Pancreas (tissue), 10 donors: ENCODE measurements around the gene PDE3B. TPM values are rescaled to one million over a fixed set of nuclear protein-coding genes. Genes with fewer than 3 reads are reported as not detected.
A peak's percentile ranks its signal among the peaks of the same experiment; 100 is the strongest.

Source experiments
- ATAC-seq, 4 donors: fragments of 200-7000 bp; cut with Tn5 transposase; one replicate each; pipeline versions ENCODE4 v1.8.0 to v1.9.1; 2020; ENCODE audit warnings: mild to moderate bottlenecking in 4 of 4, moderate library complexity in 4 of 4
- DNase-seq, 6 donors: peaks; one replicate each; pipeline ENCODE4 v3.0.0-alpha.2; 2020
- FAIRE-seq: peaks from 2 replicates; lab custom pipeline; 2012; peaks lifted over from hg19 to GRCh38; lab: Jason Lieb, UNC
- H3K27ac ChIP-seq, 4 donors: fragments of 200-600 bp; sonication (generic); 1 replicate in 3 of 4; 2 replicates in 1 of 4; pipeline versions ENCODE4 v1.5.0 to v1.8.0; 2020
- H3K27me3 ChIP-seq, 4 donors: fragments of 200-600 bp; one replicate each; pipeline ENCODE4 v1.8.0; 2021
- H3K36me3 ChIP-seq, 3 donors: fragments of 200-600 bp; sonication (generic) in 1 of 3; one replicate each; pipeline versions ENCODE4 v1.5.0 to v1.8.0; 2020 to 2021
- H3K4me1 ChIP-seq, 3 donors: fragments of 200-600 bp; one replicate each; pipeline ENCODE4 v1.8.0; 2021
- H3K4me3 ChIP-seq, 4 donors: fragments of 200-600 bp; sonication (generic) in 2 of 4; one replicate each; pipeline versions ENCODE4 v1.5.0 to v1.8.0; 2020 to 2021
- H3K9me3 ChIP-seq, 4 donors: fragments of 200-600 bp; one replicate each; pipeline ENCODE4 v1.8.0; 2021
- CTCF ChIP-seq, 4 donors: fragments of 200-600 bp; sonication (generic) in 3 of 4; IDR thresholded peaks; one replicate each; pipeline versions ENCODE4 v1.5.0 to v1.8.0; 2021; ENCODE audit warnings: antibody characterized with exemption in 4 of 4
- WGBS, 2 donors: extraction: QIAGEN DNeasy Blood & Tissue Kit; methylation state at CpG; one replicate each; pipeline ENCODE4 v1.1.7; 2013; 5-methylcytosine and 5-hydroxymethylcytosine counted together
- intact Hi-C, 3 donors: fragments of 100-400 bp; cut with DNase I; formaldehyde crosslinking; loops; one replicate each; pipeline versions ENCODE4 v1.11.1 to v1.14.2; 2022
- polyA plus RNA-seq, 2 donors: library from polyadenylated mRNA; stranded (reverse); fragments of 200-250 nt; gene quantifications; one replicate each; pipeline ENCODE4 v1.2.3, GENCODE V29; 2013
- total RNA-seq, 6 donors: library from RNA; stranded (reverse); fragmentation: NEBNext Ultra II Directional in 4 of 6; extraction: Animal tissue kit (Norgen Biotek cat#: 25700) in 4 of 6; gene quantifications; one replicate each; pipeline versions ENCODE4 v1.2.1 to v1.2.4, GENCODE V29; 2021 to 2023
- donor health status: healthy with polysubstance abuse.
- donor health status: DM: no; HTN: no; CAD: no; lungs with moderate emphysema.
- donor health status: DM: no; HTN: no; CAD: no.
- donor health status: control.
- donor health status: control.
- donor health status: Bipolar disorder and iron deficiency.
- donor health status: DM: yes; HTN: yes; CAD: no.
- donor health status: DM: no; HTN: no; CAD: no.
- donor health status: DM: no; HTN: no; CAD: no.
- donor health status: DM: yes; HTN: yes; CAD: no.

PDE3B gene
- total and polyA plus RNA-seq, 8 donors = 5.1 to 14.1 (median 9.6) TPM

GRCh38 chr11:14908214-14908880, 264.7 kb downstream of the PDE3B start:
- ATAC-seq = peak; percentile 30 to 59 (median 42)
- Histone ChIP-seq H3K4me1 (peaks cover 0 to 7% (median 0%) of the 10 kb centered on the region in 3 donors), H3K36me3 (no peaks in the 10 kb centered on the region), H3K4me3 (no peak overlapping the region), H3K9me3 (no peaks in the 10 kb centered on the region), H3K27ac (no peak overlapping the region), H3K27me3 (no peaks in the 10 kb centered on the region)
- peak in 3 of 4 donors; percentile 19 to 37 (median 26) for TF ChIP-seq CTCF (IDR thresholded peaks at IDR 0.05)
- intact Hi-C loops = loop anchor here in 1 of 3 donors (5.0 to 10.0 kb wide), 3 partner anchors 114 to 374 kb away; partner anchors contain the start of gene CALCB
- 38 to 47% methylated on average over 6 of the region's 6 CpGs for WGBS, 2 donors
- DNase-seq = peak in 2 of 6 donors; percentile 15 to 30
- no peak for FAIRE-seq

GRCh38 chr11:14914536-14914935, 270.9 kb downstream of the PDE3B start:
- no peaks in the 10 kb centered on the region for H3K27me3 ChIP-seq
- WGBS, 2 donors = 36 to 42% methylated on average over 3 of the region's 3 CpGs
- H3K36me3 ChIP-seq = no peaks in the 10 kb centered on the region
- ATAC-seq = peak in 1 of 4 donors; percentile 24
- intact Hi-C loops = no loop called here
- H3K9me3 ChIP-seq = no peaks in the 10 kb centered on the region
- DNase-seq = no peak
- no peak for FAIRE-seq
- H3K4me1 ChIP-seq = no peaks in the 10 kb centered on the region
- TF ChIP-seq CTCF (IDR thresholded peaks at IDR 0.05) = no peak
- no peak overlapping the region for H3K27ac ChIP-seq
- no peak overlapping the region for H3K4me3 ChIP-seq

- no peak overlapping the region for H3K27ac ChIP-seq
- FAIRE-seq = no peak
- H3K36me3 ChIP-seq = no peaks in the 10 kb centered on the region
- no peaks in the 10 kb centered on the region for H3K4me1 ChIP-seq
- H3K4me3 ChIP-seq = no peak overlapping the region
- H3K9me3 ChIP-seq = no peaks in the 10 kb centered on the region
- no peak for ATAC-seq
- no peak for DNase-seq
- TF ChIP-seq CTCF (IDR thresholded peaks at IDR 0.05) = no peak
- intact Hi-C loops = no loop called here
- 96 to 98% methylated on average over 1 of the region's 1 CpG for WGBS, 2 donors
- no peaks in the 10 kb centered on the region for H3K27me3 ChIP-seq
Observed at GRCh38 chr11:14916403-14916802, 272.8 kb downstream of the PDE3B start.

Other genes starting within 250 kb of the PDE3B start
- gene COPB1, start 144.0 kb upstream of the PDE3B start, total RNA-seq = 10 to 100 TPM; 33.1 to 58.0 (median 46.5) TPM
- gene COPB1, start 144.0 kb upstream of the PDE3B start, polyA plus RNA-seq = 10 to 100 TPM; 31.4 to 48.9 TPM
- 10 to 100 TPM; 26.7 to 66.8 (median 46.1) TPM for gene PSMA1, start 123.4 kb upstream of the PDE3B start, total RNA-seq
- gene PSMA1, start 123.4 kb upstream of the PDE3B start, polyA plus RNA-seq = 100 to 1,000 TPM in 1 of 2 donors, 10 to 100 TPM in 1; 92.2 to 115 TPM
- 10 to 100 TPM in 2 of 6 donors, 1 to 10 TPM in 4; 5.0 to 12.2 (median 8.4) TPM for gene CYP2R1, start 248.4 kb downstream of the PDE3B start, total RNA-seq
- 10 to 100 TPM; 32.1 to 33.0 TPM for gene CYP2R1, start 248.4 kb downstream of the PDE3B start, polyA plus RNA-seq